ENCODE measurements around the gene KRTAP10-12.
"Not testable (repeated sequence)": the region's sequence is repeated elsewhere in the genome, so short reads cannot be mapped to it uniquely, and the experiment has no call there.

The KRTAP10-12 gene

DNA sequence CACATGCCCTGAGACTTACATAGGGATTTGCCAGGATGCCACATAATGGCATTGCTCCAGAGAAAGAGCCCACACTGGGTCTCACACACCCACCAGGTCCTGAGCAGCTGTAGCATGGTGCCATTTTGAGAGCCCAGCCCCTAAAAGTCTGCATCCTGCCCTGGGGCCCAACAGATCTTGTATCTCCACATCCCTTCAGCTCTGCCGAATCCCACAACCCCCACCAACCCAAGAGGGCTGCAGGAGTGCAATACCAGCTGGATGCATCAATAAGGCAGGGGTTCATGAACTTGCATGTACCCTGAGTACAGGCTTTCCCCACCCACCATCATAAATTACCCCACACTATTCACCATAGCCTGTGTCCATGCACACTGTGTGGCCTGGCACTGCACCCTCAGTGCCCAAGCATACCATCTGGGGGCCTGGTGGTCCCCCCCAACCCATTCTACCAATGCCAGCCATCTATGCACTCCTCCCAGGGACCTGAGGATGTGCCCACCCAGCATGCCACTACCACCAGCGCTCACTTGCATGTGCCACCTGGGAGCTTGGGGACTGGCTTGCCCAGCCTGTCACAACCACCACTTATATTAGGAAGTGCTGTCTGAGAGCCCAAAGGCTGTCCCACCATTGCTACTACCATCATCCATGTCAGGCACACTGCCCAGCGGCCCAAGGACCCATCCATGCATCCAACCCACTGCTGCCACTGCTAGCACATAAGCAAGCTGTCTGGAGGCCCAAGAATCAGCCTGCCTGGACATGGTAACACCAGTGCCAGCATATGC lies 26.1 kb upstream of the KRTAP10-12 start:
- DNase-seq = no peak

DNA sequence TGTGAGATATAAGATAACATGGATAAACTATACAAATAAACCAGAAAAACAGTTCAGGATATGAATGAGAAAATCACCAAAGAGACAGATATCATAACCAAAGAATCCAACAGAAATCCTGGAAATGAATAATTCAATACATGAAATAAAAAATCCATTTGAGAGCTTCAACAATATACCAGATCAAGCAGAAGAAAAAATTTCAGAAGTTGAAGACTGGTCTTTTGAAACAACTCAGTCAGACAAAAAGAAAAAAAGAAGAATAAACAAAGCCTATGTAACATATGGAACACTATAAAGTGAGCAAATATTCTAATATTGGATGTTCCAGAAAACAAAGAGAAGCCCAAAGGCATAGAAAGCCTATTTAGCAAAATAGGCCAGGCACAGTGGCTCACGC lies 25.1 kb upstream of the KRTAP10-12 start:
- no peak for DNase-seq

DNA sequence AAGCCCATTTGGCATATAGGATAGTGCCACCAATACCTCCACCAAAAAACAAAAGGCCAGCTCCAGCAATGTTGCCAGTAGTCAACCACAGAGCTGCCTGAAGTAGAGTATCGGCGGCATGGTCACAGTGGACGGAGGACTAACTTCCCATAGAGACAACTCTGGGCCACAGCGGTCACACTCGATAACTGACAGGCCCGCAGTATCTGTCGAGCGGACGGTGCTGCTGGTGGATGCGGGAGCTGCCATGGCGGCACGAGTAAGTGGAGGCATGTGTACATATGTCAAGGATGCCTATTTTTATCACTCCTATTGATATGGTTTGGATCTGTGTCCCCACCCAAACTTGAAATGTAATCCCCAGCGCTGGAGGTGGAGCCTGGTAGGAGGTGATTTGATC lies 19.1 kb upstream of the KRTAP10-12 start:
- DNase-seq = no peak

DNA sequence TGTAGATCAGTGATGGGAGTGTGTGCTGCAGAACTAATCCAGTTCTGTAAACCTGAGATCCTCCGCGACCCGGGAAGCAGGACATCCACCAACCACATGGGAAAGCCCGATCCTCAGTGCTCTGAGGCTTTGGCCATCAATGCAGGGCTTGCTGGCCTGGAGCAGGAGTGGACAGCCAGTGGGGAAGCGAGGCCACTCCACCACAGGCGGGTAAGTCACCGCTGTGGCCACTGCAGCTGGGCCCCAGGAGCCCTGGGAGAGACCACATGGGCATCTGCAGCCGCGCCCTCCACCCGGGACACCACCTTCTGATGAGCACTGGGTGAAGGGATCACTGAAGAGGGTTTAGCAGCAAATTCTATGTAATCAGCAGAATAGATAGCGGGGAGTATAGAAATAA lies 15.8 kb upstream of the KRTAP10-12 start:
- no peak for DNase-seq

DNA sequence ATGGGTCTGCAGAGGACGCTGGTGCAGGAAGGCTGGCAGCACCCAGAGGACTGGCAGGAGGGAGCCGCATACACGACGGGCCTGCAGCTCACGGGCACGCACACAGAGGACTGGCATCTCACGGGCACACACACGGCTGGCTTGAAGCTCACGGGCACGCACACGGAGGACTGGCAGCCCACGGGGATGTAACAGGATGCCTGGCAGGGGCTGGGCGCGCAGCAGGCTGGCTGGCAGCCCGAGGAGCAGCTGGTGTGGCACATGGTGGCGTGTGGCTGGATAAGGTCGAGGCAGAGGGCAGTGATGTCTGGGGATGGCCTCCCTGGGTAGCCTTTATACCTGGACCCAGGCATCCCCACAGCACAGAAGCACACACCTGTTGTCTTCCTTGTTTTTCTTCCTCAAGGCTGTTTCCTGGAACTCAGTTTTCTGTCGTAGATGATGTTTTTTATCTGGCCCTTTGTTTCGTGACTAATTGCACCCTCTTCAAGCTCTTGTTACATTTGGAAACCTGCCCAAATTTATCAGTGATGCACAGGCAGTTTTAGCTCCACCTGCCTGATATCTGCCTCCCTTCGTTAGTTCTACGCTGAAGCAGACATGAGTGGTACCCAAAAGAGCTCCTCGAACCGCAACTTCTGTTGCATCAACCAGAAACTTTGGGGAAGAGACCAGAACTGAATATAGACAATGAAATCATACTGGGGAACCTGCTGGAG lies 15.0 kb upstream of the KRTAP10-12 start, which contains the start of gene KRTAP12-1:
Gene KRTAP12-1, minus strand, starts transcription at position 303 of the 719 bp plus-strand sequence. Its CDS starts 40 bp downstream, at position 263.
- DNase-seq = no peak

DNA sequence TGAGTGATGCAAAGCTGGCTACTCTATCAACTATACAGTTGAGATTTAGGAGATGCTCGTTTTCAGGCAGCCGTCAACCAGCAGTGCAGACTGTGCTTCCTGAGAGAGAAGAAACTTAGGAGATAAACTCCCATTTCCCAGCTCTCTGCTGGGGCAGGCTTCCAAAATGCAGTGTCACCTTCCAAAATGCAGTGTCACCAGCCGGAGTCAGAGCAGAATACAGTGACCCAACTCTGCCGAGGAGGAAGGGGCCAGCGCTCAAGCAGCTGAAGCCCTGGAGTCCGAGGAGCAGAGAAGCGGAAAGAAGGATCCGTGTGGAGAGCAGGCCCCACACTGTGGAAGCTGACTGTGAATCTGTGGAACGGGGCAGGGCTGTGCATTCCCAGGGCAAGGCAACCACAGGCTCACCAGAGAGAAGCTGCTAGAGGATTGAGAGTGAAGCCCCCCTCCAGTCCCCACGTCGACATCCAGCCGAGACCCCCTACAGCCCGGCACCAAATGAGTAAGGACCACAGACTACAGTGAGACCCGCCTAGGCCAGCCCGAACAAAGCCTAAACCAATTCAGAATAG lies 14.3 kb upstream of the KRTAP10-12 start:
- no peak for DNase-seq

DNA sequence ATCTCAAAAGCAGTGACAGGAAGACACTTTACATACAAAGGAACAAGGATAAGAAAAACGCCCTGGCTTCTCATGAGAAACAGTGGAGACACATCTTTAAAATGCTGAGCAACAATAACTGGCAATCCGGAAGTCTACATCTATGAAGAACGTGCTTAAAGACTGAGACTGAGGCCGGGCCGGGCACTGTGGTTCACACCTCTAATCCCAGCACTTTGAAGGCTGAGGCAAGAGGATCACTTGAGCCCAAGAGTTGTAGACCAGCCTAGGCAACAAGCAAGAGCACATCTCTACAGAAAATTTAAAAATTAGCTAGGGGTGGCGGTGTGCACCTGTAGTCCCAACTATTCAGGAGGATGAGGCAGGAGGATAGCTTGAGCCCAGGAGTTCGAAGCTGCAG lies 12.9 kb upstream of the KRTAP10-12 start:
- DNase-seq = no peak

DNA sequence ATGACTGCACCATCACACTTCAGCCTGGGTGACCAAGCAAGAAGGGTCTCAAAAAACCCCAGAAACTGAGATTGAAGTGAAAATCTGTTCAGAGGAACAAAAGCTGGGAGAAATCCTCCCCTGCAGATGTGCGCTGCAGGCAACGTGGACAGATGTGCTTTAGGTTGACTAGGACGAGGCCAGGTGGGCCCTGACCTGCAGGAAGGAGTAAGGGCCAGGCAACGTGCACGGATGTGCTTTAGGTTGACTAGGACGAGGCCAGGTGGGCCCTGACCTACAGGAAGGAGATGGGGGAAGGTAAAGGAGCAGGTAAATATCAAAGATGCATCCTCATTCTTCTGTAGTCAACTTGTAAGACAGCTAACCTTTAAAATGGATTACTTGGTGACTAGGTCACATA lies 12.5 kb upstream of the KRTAP10-12 start:
- no peak for DNase-seq

DNA sequence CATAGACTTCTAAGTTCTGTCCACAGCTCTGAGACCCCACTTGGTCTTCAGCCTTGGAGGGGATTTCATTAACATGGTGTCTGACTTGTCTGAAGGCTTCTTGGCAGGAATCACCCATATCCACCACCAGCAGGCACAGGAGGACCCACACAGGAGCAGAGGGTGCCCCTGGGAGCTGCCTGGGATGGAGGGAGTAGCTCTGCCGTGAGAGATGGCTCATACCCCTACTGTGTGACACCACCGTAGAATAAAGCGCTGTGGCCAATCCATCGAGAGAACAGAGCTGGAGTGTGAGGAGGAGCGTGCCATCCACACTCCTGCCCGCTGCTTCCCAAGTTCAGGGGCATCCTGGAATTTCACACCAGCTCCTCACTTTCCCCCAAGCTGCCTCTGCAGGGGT lies 11.9 kb upstream of the KRTAP10-12 start:
- not testable (repeated sequence) for DNase-seq

DNA sequence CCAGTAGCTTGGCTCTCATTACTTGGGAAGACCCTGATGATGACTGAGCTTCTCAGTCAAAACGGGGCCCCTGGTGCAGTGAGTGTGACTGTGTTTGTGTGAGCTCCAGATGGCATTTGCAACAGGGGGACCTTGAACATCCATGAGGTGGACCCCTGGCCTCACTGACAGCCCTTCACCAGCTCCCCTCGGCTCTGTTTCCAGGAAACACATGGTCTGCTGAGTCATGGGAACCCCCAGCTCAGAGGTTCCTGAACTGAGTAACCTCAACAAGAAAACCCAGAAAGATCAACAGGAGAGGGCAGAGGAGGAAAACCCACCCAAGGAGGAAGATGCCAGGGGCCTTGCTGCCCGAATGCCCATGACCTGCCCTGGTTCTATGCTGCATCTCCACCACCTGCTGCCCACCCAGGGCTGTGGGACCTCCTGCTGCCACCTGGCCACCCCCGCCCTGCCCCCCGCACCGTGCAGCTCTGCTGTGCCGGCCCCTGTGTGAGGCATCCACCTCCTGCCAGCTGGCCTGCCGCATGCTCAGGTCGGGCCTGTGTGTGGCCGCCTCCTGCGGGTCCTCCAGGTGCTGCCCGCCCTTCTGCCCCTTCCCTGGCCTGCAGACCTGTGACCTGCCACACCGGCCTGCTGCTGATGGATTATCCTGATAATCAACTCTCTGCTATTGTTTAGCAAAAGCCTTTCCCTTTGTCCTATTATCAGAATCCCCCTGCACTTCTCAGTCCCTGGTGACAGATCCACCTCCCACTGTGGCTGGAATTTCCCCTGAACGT lies 10.8 kb upstream of the KRTAP10-12 start:
- DNase-seq = no peak

DNA sequence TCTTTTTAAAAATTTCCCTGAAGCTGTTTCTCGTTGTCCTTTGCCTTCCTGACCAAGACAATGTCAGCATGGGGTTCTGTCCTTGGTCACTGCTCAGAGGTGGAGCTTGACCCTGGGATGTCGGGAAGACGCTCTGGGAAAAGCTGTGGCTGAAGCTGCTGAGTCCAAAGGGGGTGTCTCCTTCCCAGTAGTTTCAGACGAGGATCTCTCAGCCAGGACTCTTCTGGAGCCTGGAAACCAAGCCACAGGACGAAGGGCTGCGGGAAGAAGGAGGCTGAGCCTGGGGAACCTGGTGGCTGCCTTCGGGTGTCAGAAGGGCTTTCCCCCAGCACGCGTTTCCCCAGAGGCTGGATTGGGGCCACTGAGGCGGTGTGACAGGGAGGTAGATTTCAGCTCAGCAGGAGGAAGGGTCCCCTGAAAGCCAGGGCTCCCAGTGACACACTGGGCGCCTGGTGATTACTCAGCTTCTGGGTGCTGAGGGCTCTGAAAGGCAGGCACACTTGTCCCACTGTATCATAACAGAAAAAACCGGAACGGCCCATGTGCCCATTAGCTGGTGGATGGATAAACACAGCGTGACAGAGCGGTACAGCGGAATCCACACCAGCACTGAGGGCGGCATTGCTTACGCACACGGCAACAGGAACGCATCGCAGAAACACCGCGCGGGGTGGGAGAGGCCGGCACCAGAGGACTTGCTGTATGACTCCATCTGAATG lies 10.0 kb upstream of the KRTAP10-12 start:
- DNase-seq = no peak

DNA sequence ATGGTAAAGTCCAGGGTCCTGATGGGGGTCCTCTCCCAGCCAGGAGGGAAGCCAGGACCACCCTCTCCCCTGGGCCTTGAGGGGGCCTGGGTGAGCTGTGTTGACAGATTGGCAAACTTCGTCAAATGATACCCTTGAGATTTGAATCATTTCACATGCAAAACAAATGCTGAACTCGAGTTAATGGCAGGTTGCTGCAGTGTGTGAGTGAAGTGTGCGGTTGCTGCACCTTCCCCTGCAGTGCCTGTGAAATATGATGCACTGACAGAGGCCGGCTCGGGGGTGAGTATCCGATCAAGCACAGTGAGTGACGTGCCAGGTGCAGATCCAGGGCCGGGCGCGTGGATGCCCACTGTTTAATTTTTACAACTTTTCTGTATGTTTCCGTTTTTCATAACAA lies 9.3 kb upstream of the KRTAP10-12 start:
- no peak for DNase-seq

DNA sequence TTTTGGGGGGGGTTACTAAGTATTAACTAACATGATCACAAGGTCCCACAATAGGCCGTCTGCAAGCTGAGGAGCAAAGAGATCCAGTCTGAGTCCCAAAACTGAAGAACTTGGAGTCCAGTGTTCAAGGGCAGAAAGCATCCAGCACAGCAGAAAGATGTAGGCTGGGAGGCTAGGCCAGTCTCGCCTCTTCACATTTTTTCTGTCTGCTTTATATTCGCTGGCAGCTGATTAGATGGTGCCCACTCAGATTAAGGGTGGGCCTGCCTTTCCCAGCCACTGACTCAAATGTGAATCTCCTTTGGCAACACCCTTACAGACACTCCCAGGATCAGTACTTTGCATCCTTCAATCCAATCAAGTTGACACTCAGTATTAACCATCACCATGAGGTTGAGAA lies 7.2 kb upstream of the KRTAP10-12 start:
- DNase-seq = not testable (repeated sequence)

DNA sequence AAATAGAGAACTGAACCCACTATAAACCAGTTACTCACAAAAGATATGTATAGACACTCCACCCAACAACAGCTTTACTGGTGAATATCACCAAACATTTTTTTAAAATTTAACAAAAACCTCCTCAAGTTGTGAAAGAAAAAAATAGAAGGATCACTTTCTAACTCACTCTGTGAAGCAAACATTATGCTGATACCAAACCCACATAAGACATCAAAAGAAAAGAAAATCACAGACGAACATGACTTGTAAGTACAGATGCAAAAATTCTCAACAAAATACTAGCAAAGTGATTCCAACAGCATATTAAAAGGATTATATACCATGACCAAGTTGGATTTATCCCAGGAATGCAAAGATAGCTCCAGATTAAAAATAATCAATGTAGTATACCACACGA lies 5.3 kb upstream of the KRTAP10-12 start:
- no peak for DNase-seq

DNA sequence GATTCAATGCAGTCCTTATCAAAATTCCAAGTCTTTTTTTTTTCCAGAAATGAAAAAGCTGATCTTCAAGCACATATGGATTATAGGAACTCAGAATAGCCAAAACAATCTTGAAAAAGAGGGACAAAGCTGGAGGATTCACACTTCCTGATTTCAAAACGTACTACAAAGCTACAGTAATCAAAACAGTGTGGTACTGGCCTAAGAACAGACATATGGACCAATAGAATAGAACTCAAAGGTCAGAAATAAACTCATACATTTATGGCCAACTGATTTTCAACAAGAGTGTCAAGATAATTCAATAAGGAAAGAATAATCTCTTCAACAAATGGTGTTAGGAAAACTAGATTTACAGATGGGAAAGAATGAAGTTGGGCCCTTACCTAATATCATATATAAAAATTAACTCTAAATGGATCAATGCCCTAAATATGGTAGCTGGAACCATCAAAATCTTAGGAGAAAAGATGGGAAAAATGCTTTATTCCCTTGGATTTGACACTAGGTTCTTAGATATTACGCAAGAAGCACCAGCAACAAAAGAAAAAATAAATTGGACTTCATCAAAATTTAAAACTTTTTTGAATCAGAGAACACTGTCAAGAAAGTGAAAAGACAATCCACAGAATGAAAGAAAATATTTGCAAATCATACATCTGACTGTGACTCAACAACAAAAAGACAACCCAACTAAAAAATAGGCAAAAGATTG lies 4.0 kb upstream of the KRTAP10-12 start:
- DNase-seq = no peak

DNA sequence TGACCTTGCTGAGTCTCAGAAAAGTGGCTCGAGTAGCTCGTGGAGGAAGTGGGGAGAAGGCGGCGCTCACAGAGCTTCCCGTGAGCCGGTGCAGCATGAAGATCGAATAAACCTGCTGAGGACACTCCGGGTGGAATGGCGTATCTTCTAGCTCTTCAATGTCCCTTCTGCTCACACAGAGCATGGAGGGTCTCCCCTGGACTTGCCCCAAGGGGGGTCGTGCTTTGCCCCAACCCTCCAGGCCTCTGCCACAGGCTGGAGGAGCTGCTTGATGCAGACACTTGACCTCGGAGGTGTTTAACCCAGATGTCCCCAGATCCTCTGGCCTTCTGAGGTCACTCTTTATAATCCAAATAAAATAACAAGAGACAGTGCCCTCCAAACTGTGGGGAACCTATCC lies 2.2 kb upstream of the KRTAP10-12 start:
- no peak for DNase-seq

DNA sequence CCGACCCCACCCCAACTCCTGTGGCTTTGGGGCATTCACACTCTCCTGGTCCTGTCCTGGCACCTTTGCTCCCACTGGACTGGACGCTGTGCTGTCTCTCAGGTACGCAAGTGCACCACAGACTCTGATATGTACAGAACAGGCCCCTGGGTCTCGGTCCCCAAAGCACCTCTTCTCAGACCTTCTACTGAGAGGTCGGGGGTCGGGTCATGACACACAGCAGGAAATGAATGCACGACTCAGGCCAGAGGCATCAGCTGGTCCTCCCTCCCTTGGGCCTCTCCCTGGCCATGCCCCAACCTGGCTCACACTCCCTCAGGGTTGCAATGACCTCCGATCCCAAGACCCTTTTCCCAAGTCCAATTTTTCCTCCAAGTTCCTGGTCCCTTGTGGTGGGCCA lies 1.8 kb upstream of the KRTAP10-12 start:
- no peak for DNase-seq

DNA sequence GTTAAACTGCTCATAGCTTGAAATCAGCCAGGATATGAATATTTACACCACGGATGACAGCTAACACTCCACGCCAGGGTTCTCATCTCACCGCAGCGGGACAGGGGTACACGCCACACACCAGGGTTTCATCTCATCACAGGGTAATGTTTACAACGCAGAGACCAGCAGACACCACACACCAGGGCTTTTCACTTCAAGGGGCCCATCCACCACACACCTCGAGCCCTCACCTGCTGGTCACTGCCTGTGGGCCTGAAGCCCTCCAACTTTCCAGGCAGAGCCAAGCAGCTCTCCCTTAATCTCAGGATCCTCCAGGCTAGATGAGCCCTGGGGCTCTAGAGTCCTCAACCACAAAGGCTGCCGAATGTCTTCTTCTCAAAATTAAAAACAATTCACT lies 1.3 kb upstream of the KRTAP10-12 start:
- no peak for DNase-seq

DNA sequence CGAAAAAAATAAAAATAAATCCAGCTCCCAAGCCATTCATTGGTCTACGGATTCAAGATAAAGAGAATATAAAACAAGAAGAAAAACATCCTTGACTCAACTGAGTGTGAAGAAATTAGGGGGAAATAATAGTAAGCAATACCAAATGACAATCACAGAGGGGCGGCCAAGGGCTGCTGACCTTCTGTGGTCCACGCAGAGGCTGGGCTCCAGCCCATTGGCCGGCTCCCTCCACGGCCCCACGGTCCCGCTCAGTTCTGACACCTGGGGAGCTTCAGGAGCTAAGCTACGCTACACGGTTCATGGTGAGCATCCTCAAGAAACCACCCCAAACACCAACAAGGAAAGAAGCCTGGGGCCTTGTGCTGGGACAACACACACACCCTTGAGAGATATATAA lies 400 bp upstream of the KRTAP10-12 start:
- no peak for DNase-seq

DNA sequence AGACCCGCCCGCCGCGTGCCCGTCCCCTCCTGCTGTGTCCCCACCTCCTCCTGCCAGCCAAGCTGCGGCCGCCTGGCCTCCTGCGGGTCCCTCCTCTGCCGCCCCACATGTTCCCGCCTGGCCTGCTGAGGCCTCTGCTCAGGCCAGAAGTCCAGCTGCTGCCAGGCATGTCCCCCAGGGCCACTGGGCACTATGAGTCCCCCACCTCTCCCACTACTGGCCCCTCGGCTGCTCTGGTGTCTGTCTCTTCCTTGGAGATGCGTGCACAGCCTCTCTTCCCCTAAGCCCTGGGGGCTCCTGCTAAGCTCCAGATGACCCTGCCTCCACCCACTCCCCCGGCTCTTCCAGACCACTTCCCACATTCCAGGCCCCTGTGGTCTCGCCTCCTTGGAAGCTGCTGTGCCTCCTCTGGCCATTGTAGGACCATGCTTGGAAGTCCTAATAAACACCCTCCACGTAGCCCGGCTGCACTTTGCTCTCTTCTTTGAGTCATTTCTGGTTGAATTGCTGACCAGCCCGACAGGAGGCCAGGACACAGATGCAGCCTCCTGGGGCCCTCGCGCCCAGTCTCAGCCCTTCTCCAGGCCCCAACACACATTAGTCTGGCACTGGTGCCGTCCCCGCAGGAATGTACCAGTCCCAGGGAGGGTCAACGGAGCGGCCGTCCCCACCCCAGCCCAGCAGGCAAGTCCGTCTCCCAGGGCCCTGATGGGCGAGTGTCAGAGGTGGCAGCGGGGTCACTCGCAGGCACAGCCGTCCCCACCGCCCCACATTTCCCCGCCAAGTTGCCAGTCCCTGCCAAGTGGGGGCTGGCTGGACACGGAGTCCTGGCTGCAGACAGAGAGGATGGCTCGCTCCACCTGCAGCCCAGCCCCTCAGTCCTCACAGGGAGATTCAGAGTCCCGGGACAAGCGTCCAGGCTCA lies 1.1 kb downstream of the KRTAP10-12 start:
- no peak for DNase-seq

DNA sequence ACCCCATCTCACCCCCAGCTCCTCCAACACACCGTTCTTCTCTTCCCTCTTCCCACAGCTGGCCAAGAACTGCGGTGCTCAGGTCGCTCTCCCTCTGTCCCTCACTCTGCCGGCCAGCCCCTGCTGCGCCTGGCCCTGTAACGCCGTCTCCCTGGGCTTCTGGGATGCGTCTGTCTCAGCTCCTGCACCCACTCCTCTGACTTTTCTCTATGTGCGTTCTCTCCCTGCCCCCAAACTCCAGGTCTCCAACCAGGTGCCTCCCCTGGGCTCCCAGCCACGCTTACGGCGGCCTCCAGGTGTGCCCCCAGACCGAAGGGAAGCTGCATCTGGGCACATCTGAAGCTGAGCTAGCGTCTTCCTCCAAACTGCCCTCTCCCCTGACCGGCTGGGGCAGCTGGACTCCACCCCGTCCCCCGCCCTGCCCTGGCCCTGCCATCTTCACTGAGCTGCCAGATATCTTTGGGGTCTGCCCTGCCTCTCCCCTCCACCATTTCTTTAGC lies 2.6 kb downstream of the KRTAP10-12 start:
- DNase-seq = no peak

Measured in activated CD4-positive, alpha-beta T cell treated with anti-CD3 and anti-CD28 coated beads for 4 hours (primary cell).